IMR-90 (cell line): ENCODE results near the gene MALSU1. TPM values are rescaled to one million over a fixed set of nuclear protein-coding genes. Genes with fewer than 3 reads are reported as not detected.

ENCODE experiments used
- ATAC-seq: fragments of 200-7000 bp; cut with Tn5 transposase; 2 replicates; pipeline ENCODE4 v1.9.1; 2020; ENCODE audit warnings: low read depth, mild to moderate bottlenecking, moderate library complexity
- BruUV-seq: library from RNA; stranded (reverse); fragments of 400-500 nt; replicated peaks from 2 replicates; lab custom pipeline; 2021; lab: Mats Ljungman, UMichigan
- CTCF ChIA-PET: fragments of 300-600 bp; formaldehyde crosslinking; extraction: SDS; loops from one replicate; lab custom pipeline; 2021; ENCODE audit warnings: antibody characterized with exemption; lab: Yijun Ruan, JAX
- POLR2A ChIA-PET: fragments of 300-600 bp; sonication (Branson Sonifier 250); formaldehyde crosslinking; loops from one replicate; lab custom pipeline; 2022; ENCODE audit warnings: antibody characterized with exemption; ENCODE audit not compliant: unreplicated experiment; lab: Charles Lee
- DNase-seq: peaks from one replicate; pipeline ENCODE4 v3.0.0; 2013
- H2AFZ ChIP-seq: replicated peaks from 2 replicates; pipeline ENCODE3; 2013; ENCODE audit warnings: low read length, mild to moderate bottlenecking; ENCODE audit not compliant: poor library complexity
- H2AK5ac ChIP-seq: 2 replicates; pipeline ENCODE4 v1.6.1; 2013; ENCODE audit warnings: low read depth, low read length, inconsistent platforms
- H2AK9ac ChIP-seq: replicated peaks from 2 replicates; pipeline ENCODE3; 2013; ENCODE audit warnings: mild to moderate bottlenecking, low read depth, low read length, moderate library complexity; ENCODE audit not compliant: poor library complexity
- H2BK120ac ChIP-seq: 2 replicates; pipeline ENCODE4 v1.6.1; 2013; ENCODE audit warnings: low read depth, low read length, inconsistent platforms
- H2BK15ac ChIP-seq: 3 replicates; pipeline ENCODE4 v1.6.1; 2013; ENCODE audit warnings: low read depth, low read length, inconsistent platforms
- H2BK20ac ChIP-seq: 2 replicates; pipeline ENCODE4 v1.6.1; 2013; ENCODE audit warnings: low read depth, mild to moderate bottlenecking, inconsistent platforms, low read length, moderate library complexity
- H2BK5ac ChIP-seq: 2 replicates; pipeline ENCODE4 v1.6.1; 2013; ENCODE audit warnings: mild to moderate bottlenecking, low read depth, low read length, inconsistent platforms; ENCODE audit not compliant: poor library complexity, severe bottlenecking
- H3K14ac ChIP-seq: replicated peaks from 2 replicates; pipeline ENCODE4 v1.6.1; 2013; ENCODE audit warnings: low read depth, low read length, inconsistent platforms
- H3K18ac ChIP-seq: 2 replicates; pipeline ENCODE4 v1.6.1; 2013; ENCODE audit warnings: low read depth, low read length, control low read depth
- H3K23ac ChIP-seq: 2 replicates; pipeline ENCODE4 v1.6.1; 2013; ENCODE audit warnings: low read depth, low read length, inconsistent platforms
- H3K27ac ChIP-seq: 2 replicates; pipeline ENCODE4 v1.5.1; 2013; ENCODE audit warnings: mild to moderate bottlenecking, control low read depth, low read length; ENCODE audit not compliant: insufficient read depth
- H3K27me3 ChIP-seq: 2 replicates; pipeline ENCODE4 v1.6.1; 2013; ENCODE audit warnings: low read length; ENCODE audit not compliant: control insufficient read depth, insufficient read depth
- H3K36me3 ChIP-seq: 2 replicates; pipeline ENCODE4 v1.6.1; 2013; ENCODE audit warnings: low read length, mixed read lengths; ENCODE audit not compliant: control insufficient read depth, insufficient read depth
- H3K4ac ChIP-seq: 2 replicates; pipeline ENCODE4 v1.6.1; 2013; ENCODE audit warnings: low read depth, low read length, inconsistent platforms
- H3K4me1 ChIP-seq: 2 replicates; pipeline ENCODE4 v1.6.1; 2013; ENCODE audit warnings: low read length, mixed read lengths; ENCODE audit not compliant: control insufficient read depth, insufficient read depth
- H3K4me2 ChIP-seq: 2 replicates; pipeline ENCODE4 v1.6.1; 2013; ENCODE audit warnings: low read depth, mild to moderate bottlenecking, control low read depth, low read length, moderate library complexity
- H3K4me3 ChIP-seq: 2 replicates; pipeline ENCODE4 v1.5.1; 2013; ENCODE audit warnings: low read depth, mild to moderate bottlenecking, control low read depth, low read length, moderate library complexity; ENCODE audit not compliant: insufficient read depth
- H3K56ac ChIP-seq: 2 replicates; pipeline ENCODE4 v1.6.1; 2013; ENCODE audit warnings: low read length, inconsistent platforms; ENCODE audit not compliant: insufficient read depth; ENCODE audit errors: extremely low read depth
- H3K79me1 ChIP-seq, 2 experiments: 2 replicates each; pipeline ENCODE4 v1.6.1; 2013; ENCODE audit warnings: low read length in 2 of 2, inconsistent platforms in 1 of 2, low read depth in 1 of 2
- H3K9ac ChIP-seq: 2 replicates; pipeline ENCODE4 v1.6.1; 2013; ENCODE audit warnings: low read depth, low read length, control low read depth
- H3K9me1 ChIP-seq: 2 replicates; pipeline ENCODE4 v1.6.1; 2013; ENCODE audit warnings: low read length, inconsistent platforms; ENCODE audit not compliant: insufficient read depth
- H3K9me3 ChIP-seq: 2 replicates; pipeline ENCODE4 v1.6.1; 2013; ENCODE audit warnings: low read length; ENCODE audit not compliant: control insufficient read depth, insufficient read depth
- H4K20me1 ChIP-seq: 2 replicates; pipeline ENCODE4 v1.6.1; 2013; ENCODE audit warnings: low read length, inconsistent platforms; ENCODE audit not compliant: insufficient read depth
- H4K5ac ChIP-seq: 2 replicates; pipeline ENCODE4 v1.6.1; 2013; ENCODE audit warnings: mild to moderate bottlenecking, low read depth, low read length, control low read depth
- H4K8ac ChIP-seq, 2 experiments: 2 replicates each; pipeline ENCODE4 v1.6.1; 2013; ENCODE audit warnings: low read depth in 2 of 2, low read length in 2 of 2, control low read depth in 1 of 2, inconsistent platforms in 1 of 2
- H4K91ac ChIP-seq: 2 replicates; pipeline ENCODE4 v1.6.1; 2013; ENCODE audit warnings: low read depth, low read length, inconsistent platforms; ENCODE audit not compliant: insufficient read depth
- BHLHE40 ChIP-seq: fragments of 150-350 bp; IDR thresholded peaks from 2 replicates; pipeline ENCODE4 v1.6.1; 2016; ENCODE audit warnings: mild to moderate bottlenecking, low read depth, low read length
- CHD1 ChIP-seq: IDR thresholded peaks from 2 replicates; pipeline ENCODE4 v1.6.1; 2012; ENCODE audit warnings: low read depth, low read length, improper control_type of control experiment
- RAD21 ChIP-seq: IDR thresholded peaks from 2 replicates; pipeline ENCODE4 v1.6.1; 2012; ENCODE audit warnings: low read length, improper control_type of control experiment
- WGBS, 2 experiments: methylation state at CpG; one replicate each; pipeline versions ENCODE4 v1.1.5 to v1.1.7; 2013; ENCODE audit warnings: missing lambda C conversion rate in 2 of 2; ENCODE audit not compliant: insufficient read length in 1 of 2; ENCODE audit errors: extremely low coverage in 2 of 2; 5-methylcytosine and 5-hydroxymethylcytosine counted together
- dilution Hi-C: fragments of 300-500 bp; cut with HindIII; formaldehyde crosslinking; loops from one replicate; pipeline ENCODE4 v1.14.3; 2018; ENCODE audit warnings: low sequenced_read_pairs; ENCODE audit not compliant: unreplicated experiment
- in situ Hi-C: fragments of 300-500 bp; cut with MboI; formaldehyde crosslinking; loops from 3 replicates; pipeline ENCODE4 v1.14.3; 2019; ENCODE audit warnings: low sequenced_read_pairs, inconsistent platforms, mixed read lengths
- intact Hi-C: fragments of 100-400 bp; cut with micrococcal nuclease; formaldehyde crosslinking; loops from 2 replicates; pipeline ENCODE4 v1.10.0; 2022
- polyA plus RNA-seq, 3 experiments: library from polyadenylated mRNA; depleted of rRNA; stranded (reverse); fragments of >200 nt; gene quantifications; 2 replicates each; pipeline ENCODE4 v1.2.3, GENCODE V29; 2012; ENCODE audit warnings: low replicate concordance in 1 of 3
- total RNA-seq: library from RNA; depleted of rRNA; stranded (reverse); fragments of >200 nt; gene quantifications from 2 replicates; pipeline ENCODE4 v1.2.3, GENCODE V29; 2012
- TF ChIP-seq, protein P1 (sequence below): fragments of 150-350 bp; IDR thresholded peaks from 2 replicates; pipeline ENCODE4 v1.6.1; 2017; ENCODE audit warnings: mild to moderate bottlenecking, antibody characterized with exemption, low read length, low read depth
- TF ChIP-seq, protein P2 (sequence below): conservative IDR thresholded peaks from 2 replicates; pipeline ENCODE4 v1.5.1; 2012; ENCODE audit warnings: mild to moderate bottlenecking, low read depth, low read length, improper control_type of control experiment

The MALSU1 gene
- total and polyA plus RNA-seq, 2 of the 4 experiments (the other 2 are of a cell fraction): 30.5 to 36.0 TPM

DNA sequence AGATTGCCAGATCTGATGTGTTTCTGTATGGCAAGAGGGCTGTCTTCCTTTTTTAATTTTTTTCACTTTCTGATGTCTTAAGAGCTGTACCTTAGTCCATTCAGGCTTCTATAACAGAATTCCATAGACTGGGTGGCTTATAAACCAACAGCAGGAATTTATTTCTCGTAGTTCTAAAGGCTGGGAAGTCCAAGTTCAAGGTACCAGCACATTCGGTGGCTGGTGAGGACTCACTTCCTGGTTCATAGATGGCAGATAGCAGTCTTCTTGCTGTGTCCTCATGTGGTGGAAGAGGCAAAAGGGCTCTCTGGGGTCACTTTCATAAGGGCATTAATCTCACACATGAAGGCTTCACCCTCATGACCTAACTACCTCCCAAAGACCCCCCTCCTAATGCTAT, 31.8 kb upstream of the MALSU1 start:
- no peak overlapping the region for H2AFZ ChIP-seq
- H2AK9ac ChIP-seq: no peak overlapping the region
- H2BK15ac ChIP-seq: no peak overlapping the region
- H3K27me3 ChIP-seq: peaks cover 18% of the 10 kb centered on the region
- no CpG with 5 or more reads among the region's 2 CpGs for WGBS, 2 experiments
- H4K20me1 ChIP-seq: no peaks in the 10 kb centered on the region
- no peak overlapping the region for H3K4me3 ChIP-seq
- in situ Hi-C loops (no loop called here), intact Hi-C loops (no loop called here), dilution Hi-C loops (no loop called here)
- no peak overlapping the region for H4K91ac ChIP-seq
- ChIA-PET POLR2A (no interaction called here), CTCF (no interaction called here)
- ATAC-seq (no peak), DNase-seq (no peak)
- H2BK5ac ChIP-seq: no peak overlapping the region
- H3K4me1 ChIP-seq: no peaks in the 10 kb centered on the region
- no peaks in the 10 kb centered on the region for H3K36me3 ChIP-seq
- no peak overlapping the region for H2BK20ac ChIP-seq
- no peak overlapping the region for H3K4me2 ChIP-seq
- 0 out of 2 replicates have a peak, but pooled peaks cover 2% of the 10 kb centered on the region for H3K9me3 ChIP-seq
- H3K9me1 ChIP-seq: no peaks in the 10 kb centered on the region
- H3K56ac ChIP-seq: no peak overlapping the region
- H3K14ac ChIP-seq: no peak overlapping the region
- no peak overlapping the region for H3K9ac ChIP-seq
- no peak overlapping the region for H3K23ac ChIP-seq
- no peak overlapping the region for H2AK5ac ChIP-seq
- no peak overlapping the region for H4K5ac ChIP-seq
- H2BK120ac ChIP-seq: no peak overlapping the region
- no peak overlapping the region for H4K8ac ChIP-seq
- BruUV-seq: no TSS peak
- no peak overlapping the region for H3K18ac ChIP-seq
- no peak overlapping the region for H3K4ac ChIP-seq
- no peaks in the 10 kb centered on the region for H3K79me1 ChIP-seq
- TF ChIP-seq, protein P1, sequence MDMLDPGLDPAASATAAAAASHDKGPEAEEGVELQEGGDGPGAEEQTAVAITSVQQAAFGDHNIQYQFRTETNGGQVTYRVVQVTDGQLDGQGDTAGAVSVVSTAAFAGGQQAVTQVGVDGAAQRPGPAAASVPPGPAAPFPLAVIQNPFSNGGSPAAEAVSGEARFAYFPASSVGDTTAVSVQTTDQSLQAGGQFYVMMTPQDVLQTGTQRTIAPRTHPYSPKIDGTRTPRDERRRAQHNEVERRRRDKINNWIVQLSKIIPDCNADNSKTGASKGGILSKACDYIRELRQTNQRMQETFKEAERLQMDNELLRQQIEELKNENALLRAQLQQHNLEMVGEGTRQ: no peak
- TF ChIP-seq, protein P2, sequence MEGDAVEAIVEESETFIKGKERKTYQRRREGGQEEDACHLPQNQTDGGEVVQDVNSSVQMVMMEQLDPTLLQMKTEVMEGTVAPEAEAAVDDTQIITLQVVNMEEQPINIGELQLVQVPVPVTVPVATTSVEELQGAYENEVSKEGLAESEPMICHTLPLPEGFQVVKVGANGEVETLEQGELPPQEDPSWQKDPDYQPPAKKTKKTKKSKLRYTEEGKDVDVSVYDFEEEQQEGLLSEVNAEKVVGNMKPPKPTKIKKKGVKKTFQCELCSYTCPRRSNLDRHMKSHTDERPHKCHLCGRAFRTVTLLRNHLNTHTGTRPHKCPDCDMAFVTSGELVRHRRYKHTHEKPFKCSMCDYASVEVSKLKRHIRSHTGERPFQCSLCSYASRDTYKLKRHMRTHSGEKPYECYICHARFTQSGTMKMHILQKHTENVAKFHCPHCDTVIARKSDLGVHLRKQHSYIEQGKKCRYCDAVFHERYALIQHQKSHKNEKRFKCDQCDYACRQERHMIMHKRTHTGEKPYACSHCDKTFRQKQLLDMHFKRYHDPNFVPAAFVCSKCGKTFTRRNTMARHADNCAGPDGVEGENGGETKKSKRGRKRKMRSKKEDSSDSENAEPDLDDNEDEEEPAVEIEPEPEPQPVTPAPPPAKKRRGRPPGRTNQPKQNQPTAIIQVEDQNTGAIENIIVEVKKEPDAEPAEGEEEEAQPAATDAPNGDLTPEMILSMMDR: no peak
- TF ChIP-seq BHLHE40: no peak
- no peak for TF ChIP-seq CHD1
- TF ChIP-seq RAD21: no peak
- no peak overlapping the region for H3K27ac ChIP-seq
